GM19351 (cell line): ENCODE data around the gene SEC61G.

ENCODE experiments used
- ATAC-seq: cut with Tn5 transposase; IDR thresholded peaks from one replicate; pipeline ENCODE4 v1.9.1; 2021; ENCODE audit warnings: mild to moderate bottlenecking, moderate library complexity; ENCODE audit not compliant: unreplicated experiment

The SEC61G gene

DNA sequence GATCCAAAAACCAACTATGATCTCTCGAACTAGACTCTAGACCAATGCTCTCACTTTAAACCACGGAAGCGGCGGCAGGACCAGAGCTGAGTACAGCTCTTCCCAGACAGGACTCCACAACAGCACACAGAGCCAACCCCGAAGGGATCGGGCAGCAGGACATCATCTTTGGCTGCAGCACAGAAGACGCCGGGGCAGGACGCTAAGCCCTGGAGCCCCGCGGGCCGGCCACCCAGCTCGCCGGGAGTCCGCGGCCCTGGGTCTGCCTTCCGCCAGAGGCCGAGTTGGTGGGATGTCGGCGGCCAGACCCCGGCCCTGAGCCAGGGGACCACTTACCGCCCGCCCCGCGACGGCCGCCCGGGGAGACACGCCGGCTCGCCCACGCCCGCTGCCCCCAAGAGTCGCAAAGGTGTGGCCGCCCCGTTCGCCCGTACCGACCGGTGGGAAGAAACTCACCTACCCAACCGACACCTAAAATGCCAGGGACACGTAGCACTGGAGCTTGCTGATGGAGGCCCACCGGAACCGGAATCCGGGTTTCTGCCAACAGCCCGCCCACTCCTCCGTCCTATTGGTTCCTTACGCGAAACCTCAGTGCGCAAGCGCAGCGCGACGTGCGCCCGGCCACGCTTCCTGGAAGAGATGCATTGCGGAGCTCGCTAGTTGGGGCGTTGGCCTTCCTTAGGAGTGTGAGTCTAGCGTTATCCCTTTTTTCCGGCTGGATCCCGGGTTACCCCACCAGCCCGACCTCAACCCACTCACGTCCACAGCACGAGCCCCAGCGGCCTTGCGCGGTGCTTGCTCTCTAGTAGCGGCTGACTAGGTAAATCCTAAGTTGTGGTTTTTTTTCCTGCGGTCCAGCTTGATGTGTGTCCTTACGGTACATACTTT, at the start of gene SEC61G:
SEC61G (minus strand) TSS at position 510 of the 891 bp plus-strand sequence. CDS start 1,623 bp downstream, outside the sequence.
- peak; percentile 89 for ATAC-seq

DNA sequence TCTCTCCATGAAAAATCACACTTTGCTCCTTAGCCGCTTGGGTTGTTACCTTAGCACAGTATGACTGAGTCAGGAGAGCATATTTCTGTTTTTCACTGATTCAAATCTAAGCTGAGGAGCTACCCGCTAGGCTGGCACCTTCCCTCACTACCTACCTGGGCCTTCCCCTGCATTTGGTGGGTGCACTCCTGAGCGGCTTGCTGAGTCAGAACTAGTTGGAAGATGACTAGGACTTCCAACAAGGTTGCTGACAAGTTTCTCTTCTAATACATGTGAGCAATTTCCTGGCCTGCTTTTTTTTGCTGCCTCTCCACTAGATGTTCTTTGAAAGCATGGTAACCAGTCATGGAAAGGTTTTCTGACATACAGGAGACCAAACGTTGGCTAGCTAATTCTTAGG, 43.8 kb upstream of the SEC61G start:
- no peak for ATAC-seq

DNA sequence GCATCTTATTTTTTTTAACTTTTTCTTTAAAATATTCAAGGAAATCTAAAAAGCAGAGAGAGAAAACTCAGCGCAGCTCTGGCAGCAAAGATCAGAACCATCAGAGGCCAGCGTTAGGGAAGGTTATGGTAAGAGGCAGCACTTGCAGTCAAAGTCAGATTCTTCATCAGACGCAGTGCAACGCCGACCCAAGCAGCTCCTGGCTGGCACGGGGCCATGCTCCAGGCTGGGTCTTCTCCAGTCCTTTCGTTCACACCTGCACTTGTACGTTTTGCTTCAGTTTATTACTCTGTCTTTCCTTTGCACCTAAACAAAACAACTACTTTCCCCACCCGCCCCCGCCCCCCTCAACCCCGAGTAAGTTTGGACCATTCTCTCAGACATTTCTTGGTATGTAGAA, 43.1 kb upstream of the SEC61G start:
- no peak for ATAC-seq

DNA sequence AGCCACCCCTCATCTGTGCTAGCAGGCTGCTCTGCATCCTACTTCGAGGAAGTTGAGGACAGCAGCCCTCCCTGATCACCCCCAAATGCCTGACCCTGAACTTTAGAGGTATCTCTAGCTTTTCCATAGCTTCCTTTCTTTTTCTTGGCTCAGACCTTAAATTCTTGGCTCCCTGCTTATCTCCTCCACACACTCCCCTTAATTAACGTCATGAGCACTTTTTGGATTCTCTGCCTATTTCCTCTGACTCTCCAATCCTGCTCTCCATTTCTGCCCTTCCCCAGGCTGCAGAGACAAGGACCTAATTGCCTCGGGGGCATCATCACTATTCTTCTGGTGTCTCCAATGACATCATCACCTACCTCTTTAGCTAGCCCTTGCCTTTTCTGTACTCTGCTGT, 40.8 kb upstream of the SEC61G start:
- ATAC-seq, result no peak

DNA sequence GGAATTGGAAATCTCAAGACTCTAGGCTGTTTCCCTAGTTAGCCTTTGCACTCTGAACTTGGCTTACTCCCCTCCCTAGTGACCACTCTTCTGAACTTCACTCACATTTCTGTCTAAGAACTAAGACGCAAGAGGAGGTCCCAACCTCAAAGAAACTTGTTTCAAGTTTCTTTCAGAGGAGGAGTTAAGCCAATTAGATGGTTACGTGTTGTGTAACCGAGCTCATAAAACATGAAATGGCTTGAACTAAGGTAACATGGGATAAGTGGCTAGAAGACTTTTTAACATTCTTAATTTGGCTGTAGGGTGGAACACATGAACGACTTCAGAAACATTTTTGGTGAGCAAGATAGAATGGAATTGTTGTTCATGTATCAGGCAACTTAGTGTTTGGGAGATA, 39.5 kb upstream of the SEC61G start:
- ATAC-seq, result no peak

DNA sequence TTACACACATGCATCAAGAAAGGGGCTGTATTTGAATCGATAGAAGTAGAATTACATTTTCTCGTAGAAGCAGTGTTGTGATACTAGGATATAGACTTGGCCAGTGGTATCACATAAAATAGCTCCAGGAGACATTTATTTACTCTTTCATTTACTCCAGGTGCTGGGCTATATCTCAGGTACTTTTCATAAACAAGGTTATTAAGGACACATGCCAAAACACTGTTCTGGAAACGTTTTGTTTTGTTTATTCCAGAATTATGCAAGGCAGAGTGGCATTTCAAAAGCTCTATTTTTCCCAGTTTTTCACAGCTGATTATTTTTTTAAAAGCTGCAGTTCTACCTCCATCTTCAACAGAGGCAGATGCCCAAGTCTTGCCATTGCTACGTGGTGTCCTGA, 37.8 kb upstream of the SEC61G start:
- ATAC-seq, result no peak

DNA sequence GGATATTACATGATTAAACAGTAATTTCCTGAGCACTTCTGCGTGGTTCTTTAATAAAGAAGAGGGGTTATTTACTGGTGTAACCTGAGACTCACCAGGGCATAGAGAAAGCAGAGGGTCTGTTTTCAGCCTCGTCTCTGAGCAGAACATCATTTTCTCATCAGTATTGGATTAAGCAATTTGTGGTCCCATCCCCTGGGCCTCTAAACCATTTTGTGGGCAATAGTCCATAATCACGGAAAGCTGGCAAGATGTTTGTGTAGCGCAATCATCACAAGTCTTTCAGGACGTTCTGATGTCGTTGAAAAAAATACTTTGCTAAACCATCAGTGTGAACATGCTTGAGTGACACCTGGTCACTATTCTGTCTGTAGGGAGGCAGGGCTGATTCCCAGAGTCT, 37.1 kb upstream of the SEC61G start:
- ATAC-seq, result no peak

DNA sequence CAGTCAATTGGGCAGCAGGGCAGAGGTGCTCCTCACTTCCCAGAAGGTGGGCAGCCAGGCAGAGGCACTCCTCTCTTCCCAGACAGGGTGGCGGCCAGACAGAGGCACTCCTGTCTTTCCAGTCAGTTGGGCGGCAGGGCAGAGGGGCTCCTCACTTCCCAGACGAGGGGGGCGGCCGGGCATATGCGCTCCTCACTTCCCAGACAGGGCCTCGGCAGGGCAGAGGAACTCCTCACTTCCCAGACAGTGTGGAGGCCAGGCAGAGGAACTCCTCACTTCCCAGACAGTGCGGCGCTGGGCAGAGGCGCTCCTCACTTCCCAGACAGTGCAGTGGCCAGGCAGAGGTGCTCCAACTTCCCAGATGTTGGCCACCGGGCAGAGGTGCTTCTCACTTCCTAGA, 33.4 kb upstream of the SEC61G start:
- ATAC-seq, result no peak

DNA sequence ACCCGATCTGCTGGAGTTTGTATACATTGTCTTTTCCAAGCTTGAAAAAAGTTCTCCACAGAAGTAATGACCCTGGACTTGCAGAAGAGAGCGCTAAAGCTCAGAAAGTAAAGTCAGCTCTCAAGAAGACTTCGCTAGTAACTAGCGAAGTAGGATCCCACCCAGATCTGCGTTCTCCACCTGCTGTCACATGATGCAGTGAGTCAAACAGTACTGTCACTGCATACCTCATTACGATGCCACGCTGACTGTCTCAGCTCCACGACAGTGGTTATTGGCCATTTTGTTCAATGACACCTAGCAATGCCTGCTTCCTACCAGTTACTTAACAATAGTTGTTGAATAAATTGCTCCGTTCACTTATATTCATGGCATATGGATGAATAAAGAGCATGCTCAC, 29.7 kb upstream of the SEC61G start:
- peak; percentile 94 for ATAC-seq

DNA sequence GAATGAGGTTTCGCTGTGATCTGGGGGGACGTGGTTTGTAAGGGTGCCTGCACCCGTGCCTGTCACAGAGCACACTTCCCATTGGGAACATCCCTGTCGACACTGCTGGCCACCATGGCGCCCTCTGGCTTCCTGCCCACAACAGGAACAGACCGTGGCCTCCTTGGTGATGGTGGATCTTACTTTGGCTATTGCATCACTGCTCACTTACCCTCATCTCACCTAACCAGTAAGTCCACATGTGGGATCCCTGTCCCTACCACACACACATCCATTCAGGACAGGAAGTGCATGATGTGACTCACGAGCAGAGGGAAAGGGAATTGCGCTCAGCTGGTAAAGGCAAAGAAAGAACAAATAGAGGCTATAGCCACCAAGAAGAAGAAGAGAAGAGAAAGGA, 26.2 kb upstream of the SEC61G start:
- no peak for ATAC-seq

DNA sequence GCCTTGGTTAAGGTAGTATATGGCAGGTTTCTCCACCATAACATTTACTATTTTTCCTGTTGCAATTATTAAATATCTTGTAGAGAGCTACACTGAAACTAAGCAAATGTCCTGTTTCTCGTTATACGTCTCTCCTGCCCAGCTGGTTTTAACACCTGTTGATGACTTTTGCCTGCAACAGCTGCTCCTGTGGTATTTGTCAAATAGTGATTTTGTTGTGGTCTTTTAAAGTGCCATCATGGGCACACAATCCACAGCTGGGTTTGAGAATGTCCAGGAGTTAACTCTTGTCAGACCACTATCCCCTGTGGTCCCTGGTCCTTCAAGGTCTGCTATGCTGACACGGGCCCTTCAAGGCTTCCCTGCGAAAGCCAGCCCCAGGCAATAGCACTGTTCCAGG, 24.9 kb upstream of the SEC61G start:
- no peak for ATAC-seq

DNA sequence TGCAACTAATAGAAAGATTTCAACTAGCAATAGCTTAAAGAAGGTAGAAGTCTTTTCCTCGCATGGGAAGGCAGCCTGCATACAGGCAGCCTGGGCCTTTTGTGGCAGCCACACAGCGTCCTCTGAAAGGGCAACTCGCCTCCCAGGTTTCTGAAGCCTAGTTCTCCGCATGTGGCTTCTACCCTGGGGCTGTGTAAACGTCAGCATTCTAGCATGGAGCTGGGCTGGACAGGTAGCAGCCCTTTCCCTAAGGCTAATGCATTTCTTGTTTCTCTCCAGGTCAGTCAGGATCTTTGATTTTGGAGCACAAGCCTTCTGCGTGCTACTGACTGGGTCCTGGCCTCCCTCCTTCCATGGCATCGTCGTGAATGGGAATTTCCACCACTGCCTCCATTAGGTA, 23.8 kb upstream of the SEC61G start:
- ATAC-seq, result no peak

DNA sequence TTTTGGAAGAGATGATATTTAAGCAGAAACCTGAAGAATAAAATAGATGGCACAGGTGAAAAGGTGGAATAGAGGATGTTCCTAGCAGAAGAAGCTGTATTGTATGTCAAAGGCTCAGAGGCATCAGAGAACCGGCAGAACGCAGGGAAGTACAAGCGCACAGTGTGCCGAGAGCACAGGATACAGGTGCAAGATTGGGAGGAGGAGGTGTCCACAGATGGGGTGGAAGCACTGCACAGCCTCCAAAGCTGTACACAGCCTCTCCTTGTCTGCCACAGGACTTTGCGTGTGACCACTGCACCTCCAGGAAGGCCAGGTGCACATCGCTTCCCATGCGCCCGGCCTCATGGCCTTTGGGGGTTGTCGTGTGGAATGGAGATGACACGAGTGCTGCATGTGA, 23.3 kb upstream of the SEC61G start:
- ATAC-seq, result no peak

DNA sequence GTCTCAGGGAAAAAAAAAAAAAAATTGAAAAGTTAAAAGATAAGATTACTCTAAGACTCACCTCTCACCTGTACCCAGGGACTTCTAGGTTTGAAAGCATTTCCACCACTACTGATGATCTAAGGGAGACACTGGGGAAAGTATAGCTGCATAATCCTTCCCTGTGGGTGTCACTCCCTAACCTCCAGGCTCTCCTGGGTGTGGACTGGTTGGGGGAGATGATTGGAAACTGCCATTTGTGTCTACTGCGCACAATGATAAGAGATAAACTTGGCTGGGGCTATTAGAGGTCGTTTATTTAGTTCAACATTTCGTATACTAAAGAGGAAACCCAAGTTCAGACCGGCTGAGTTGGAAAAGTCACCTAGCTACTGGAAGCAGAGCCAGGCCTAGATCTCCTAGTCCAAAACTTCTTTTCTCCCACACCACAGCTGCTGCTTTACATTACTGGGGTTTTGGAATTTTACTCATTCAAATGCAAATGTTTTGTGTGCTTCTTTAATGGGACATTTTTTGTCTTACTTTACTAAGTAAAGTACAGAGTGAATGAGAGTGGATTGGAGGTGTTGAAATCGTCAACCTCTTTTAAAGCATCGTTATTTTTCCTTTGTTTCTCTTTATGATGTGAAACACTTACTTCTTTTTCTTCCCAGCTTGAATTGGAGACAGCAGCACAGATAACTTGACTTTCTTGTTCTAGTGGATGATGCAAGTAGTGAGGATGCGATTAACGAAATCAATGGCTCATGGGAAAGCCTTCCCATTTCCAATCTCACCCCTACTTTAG, 22.3 kb upstream of the SEC61G start:
- ATAC-seq, result no peak

DNA sequence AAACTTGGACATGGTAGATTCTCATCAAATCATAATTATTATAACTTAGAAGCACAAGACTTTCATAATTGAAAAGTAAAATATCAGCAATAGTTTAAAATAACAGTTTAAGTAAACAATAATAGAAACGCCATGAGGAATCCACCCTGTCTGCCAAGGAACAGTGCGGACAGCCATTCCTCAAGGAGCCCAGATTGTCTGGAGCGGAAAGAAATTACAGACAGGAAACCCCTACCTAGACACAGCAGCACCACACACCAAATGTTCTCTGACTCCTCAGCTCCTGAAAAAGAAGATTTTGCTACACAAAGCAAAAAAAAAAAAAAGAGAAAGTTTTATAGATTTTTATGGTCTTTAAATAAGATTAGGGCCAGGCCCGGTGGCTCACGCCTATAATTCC, 21.5 kb upstream of the SEC61G start:
- ATAC-seq, result no peak

DNA sequence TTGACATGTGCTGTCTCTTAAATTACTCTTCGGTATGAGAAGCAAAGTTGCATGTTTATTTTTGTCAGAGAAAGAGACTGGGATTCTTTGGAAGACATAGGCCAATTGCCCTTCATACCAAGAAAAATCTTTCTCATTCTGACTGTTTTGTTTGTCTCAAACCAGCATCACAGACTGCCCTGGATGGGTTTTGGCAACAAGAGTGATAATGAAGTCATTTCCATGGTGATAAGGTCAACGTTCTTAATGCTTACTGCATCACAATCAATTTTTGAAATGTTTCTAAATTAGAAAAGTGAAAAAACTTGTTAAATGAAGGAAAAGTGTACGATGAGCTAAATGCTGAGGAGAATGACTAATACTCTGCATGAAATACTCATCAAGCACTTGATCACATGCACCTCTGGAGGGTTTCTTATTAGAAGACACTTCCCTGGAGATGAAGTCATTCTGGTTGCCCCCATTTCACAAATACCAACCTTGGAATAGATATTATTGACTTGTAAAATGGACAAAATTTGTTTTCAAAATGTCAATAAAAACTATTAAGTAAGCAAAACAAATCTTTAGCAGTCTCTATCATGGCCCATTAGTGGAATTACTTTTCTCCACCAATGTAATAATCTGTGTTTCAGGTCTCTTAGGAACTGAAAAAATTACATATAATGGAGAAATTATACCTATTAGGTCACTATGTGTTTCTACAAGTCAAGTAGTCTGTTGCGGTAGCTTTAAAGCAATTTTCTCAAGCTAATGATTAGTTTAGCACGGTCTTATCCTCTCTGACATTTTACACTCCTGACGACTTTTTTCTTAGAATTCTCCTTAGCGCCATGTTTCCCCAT, 19.9 kb upstream of the SEC61G start:
- no peak for ATAC-seq

DNA sequence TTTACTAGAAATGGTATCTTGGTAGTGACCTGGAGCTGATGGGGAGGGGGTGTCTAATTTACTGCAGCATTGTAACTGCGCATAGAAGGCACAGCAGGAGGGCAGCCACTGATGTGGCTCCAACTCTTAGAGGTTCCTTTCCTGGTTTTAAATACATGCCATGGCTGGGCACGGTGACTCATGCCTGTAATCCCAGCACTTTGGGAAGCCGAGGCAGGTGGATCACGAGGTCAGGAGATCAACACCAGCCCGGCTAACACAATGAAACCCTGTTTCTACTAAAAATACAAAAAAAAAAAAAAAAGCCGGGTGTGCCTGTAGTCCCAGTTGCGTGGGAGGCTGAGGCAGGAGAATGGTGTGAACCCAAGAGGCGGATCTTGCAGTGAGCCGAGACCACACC, 19.2 kb upstream of the SEC61G start:
- no peak for ATAC-seq

DNA sequence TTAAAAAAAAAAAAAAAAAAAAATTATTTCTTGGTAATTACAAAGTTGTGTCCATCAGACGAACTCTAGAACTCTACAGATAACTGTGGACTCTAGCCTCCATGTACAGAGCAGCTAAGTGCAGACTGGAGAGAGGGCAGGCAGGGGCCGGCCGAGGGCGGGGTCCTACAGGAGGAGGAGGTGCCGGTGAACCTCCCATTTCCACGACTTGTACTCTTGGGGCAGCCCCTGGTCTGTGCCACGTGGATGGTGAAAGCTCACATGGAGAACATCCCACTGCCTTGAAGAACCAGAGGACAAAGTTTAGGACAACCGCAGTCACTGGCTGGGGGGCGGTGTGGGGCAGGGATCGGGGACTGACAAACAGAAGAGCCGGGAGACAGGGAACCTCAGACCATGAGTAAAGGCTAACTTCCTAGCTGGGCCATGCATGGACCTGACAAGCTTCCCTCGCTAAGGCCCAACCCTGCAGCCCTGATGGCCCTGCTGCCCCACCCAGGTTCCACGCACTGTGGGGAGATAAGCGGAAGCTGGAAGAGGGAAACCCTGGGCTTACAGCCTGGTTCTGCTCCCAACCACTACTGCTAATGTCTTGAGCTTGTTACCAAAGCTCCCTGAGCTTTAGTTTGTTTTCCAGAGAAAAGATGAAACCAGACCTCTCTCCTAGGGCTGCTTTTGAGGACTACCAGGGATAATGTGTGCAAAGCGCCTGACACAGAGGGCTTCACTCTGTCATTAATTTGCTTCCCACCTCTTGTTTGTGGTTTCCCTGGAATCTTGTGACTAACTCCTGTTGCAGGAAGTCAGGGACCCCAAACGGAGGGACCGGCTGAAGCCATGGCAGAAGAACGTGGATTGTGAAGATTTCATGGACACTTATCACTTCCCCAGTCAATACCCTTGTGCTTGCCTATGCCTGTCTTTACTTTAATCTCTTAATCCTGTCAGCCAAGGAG, 16.1 kb upstream of the SEC61G start:
- ATAC-seq, result no peak

DNA sequence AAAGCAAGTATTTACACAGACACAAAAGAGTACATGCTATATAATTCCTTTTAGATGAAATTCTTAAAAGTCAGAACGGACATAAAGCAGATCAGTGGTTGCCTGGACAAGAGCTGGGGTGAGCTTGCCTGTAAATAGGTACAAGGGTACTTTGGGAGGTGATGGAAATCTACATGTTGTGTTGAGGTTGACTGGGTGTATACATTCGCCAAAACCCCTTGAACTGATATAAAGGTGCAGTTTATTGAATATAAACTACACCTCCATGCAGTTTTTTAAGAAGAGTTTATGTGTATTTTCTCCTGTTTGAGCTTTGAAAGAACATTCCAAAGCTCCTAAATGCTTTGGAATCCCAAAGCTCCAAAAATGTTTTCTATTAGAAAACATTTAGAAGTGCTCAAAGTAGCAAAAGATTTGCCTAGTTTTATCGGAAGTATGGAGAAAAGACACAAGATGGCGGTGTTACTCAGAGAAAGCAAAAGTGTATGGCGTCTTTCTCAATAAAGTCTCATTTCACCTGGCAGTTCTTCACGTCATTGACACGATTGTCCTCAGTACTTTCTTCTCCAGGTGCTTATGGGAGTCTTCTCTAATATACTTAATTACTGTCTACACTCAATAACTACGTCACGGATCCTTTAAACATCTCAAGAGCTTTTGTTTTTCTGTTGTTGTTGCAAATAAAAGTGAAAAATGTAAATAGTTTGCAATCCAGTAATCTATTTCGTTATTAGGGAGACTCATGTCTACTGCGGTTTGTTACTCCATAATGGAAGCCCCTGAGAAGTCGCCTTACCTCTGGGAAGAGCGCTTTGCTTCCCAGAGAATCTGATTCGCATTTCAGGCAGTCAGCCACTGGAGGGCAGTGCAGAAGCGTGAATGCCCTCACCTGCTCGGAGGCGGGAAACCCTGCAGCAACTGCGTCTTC, 14.7 kb upstream of the SEC61G start:
- peak; percentile 88 for ATAC-seq
